Muscle layer of duodenum (tissue), 2 donors: ENCODE data around the gene MOB1A.

Experiments used
- H3K27ac ChIP-seq: one replicate; pipeline ENCODE4 v1.7.0; 2013; ENCODE audit warnings: mild to moderate bottlenecking, low read length
- H3K27me3 ChIP-seq: one replicate; pipeline ENCODE4 v1.7.0; 2013; ENCODE audit warnings: low read depth, mild to moderate bottlenecking, control low read depth, low read length
- H3K36me3 ChIP-seq, 2 donors: one replicate each; pipeline ENCODE4 v1.7.0; 2013; ENCODE audit warnings: low read length in 2 of 2, control low read depth in 1 of 2, mild to moderate bottlenecking in 1 of 2; ENCODE audit not compliant: insufficient read depth in 2 of 2, control insufficient read depth in 1 of 2
- H3K4me1 ChIP-seq, 2 donors: one replicate each; pipeline ENCODE4 v1.7.0; 2013; ENCODE audit warnings: low read length in 2 of 2, mild to moderate bottlenecking in 2 of 2, control low read depth in 1 of 2, moderate library complexity in 1 of 2; ENCODE audit not compliant: insufficient read depth in 2 of 2, control insufficient read depth in 1 of 2
- H3K4me3 ChIP-seq, 2 donors: one replicate each; pipeline ENCODE4 v1.7.0; 2013; ENCODE audit warnings: low read length in 2 of 2, low read depth in 1 of 2, mild to moderate bottlenecking in 1 of 2
- H3K9me3 ChIP-seq, 2 donors: one replicate each; pipeline ENCODE4 v1.7.0; 2013; ENCODE audit warnings: low read length in 2 of 2, control low read depth in 1 of 2, mild to moderate bottlenecking in 1 of 2; ENCODE audit not compliant: control insufficient read depth in 1 of 2
- donor health status: healthy.

Gene MOB1A

DNA sequence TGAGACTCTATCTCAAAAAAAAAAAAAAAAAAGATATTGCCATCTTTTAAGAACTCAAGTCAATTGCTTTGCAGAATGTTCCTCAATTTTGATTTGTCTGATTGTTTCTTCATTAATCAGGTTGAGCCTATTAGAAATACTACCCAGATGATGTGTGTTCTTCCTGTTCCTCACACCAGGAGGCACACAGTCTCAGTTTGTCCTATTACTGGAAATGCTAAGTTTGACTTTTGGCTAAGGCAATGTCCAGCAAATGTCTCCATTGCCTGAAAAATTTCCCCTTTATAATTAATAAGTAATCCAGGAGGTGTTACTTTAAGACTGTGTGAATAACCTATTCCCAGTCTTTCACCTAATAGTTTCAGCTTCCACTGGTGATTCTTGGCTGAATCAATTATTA is 59.3 kb downstream of the MOB1A start:
- H3K36me3 ChIP-seq: no peaks in the 10 kb centered on the region
- no peak overlapping the region for H3K27ac ChIP-seq
- H3K27me3 ChIP-seq: no peaks in the 10 kb centered on the region
- H3K9me3 ChIP-seq: peaks cover 3 to 6% of the 10 kb centered on the region in 2 donors
- peak overlapping the region in 1 of 2 donors; percentile 77 for H3K4me3 ChIP-seq
- no peaks in the 10 kb centered on the region for H3K4me1 ChIP-seq

DNA sequence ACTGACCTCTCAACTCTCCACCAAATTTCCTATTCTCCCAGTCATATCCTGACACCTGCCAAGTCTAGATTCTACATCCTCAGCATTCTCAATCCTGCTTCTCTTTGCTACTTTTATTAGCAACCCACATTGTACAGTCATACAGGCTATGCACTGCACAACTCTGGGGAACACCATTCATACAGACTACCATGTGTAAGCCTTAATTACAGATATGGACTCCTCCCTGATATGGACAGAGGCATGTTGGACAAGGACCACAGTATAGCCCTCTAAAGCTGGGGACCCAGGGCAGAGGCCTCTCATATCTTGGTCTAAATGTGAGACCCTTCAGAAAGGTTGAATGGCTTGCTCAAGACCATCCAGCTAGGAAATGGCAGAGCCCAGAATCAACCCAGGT is 67.3 kb downstream of the MOB1A start:
- Histone ChIP-seq H3K36me3 (no peaks in the 10 kb centered on the region), H3K9me3 (no peaks in the 10 kb centered on the region), H3K27ac (no peak overlapping the region), H3K4me3 (no peak overlapping the region), H3K4me1 (no peaks in the 10 kb centered on the region), H3K27me3 (no peaks in the 10 kb centered on the region)

DNA sequence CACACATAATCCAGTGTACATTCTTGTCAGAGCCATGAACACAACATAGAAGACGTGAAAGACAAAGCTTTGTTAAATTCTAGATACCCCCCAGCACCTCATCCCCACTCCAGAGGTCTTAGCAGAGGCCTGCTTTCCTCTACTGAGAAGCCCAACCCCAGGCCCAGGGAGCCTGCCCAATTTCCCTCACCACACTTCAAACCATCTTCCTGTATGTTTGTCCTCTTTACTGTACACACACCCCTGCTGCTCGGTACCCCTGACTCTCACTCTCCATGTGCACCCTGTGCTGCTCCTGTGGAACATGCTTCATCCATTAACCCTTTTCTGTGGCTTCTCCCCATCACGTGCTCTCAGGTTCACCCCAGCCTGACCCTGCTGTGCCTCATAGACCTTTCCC is 68.1 kb downstream of the MOB1A start:
- H3K9me3 ChIP-seq: no peaks in the 10 kb centered on the region
- no peaks in the 10 kb centered on the region for H3K36me3 ChIP-seq
- H3K27ac ChIP-seq: no peak overlapping the region
- no peaks in the 10 kb centered on the region for H3K27me3 ChIP-seq
- H3K4me3 ChIP-seq: no peak overlapping the region
- no peaks in the 10 kb centered on the region for H3K4me1 ChIP-seq

GRCh38 chr2:74109551-74109950 is 69.1 kb downstream of the MOB1A start:
- no peak overlapping the region for H3K27ac ChIP-seq
- no peaks in the 10 kb centered on the region for H3K27me3 ChIP-seq
- no peaks in the 10 kb centered on the region for H3K36me3 ChIP-seq
- H3K9me3 ChIP-seq: no peaks in the 10 kb centered on the region
- no peak overlapping the region for H3K4me3 ChIP-seq
- H3K4me1 ChIP-seq: no peaks in the 10 kb centered on the region

- Histone ChIP-seq H3K27ac (no peak overlapping the region), H3K9me3 (no peaks in the 10 kb centered on the region), H3K4me3 (no peak overlapping the region)
These were observed 71.6 kb downstream of the MOB1A start for GRCh38 chr2:74107071-74107470.

DNA sequence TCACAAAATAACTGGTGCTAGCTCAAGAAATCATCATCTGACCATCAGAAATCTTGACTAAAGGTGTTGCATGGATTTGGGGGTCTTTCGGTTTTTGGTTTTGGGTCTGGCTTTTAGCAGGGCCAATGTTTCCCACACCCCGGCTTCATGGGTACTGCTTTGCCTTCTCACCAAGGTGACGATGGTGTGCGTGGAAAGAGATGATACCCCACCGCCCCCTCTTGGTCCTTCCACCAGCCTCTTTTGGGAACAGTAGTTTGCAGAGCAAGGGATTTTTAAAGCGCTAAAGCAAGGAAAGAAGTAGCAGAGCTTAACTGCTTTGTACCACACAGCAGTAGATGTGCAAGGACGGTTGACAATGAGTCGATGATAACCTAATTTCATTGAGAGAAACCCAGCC is 73.3 kb downstream of the MOB1A start:
- H3K27ac ChIP-seq: no peak overlapping the region

More at GRCh38 chr2:74107071-74107470, 71.6 kb downstream of the MOB1A start:
- Histone ChIP-seq H3K4me1 (no peaks in the 10 kb centered on the region), H3K27me3 (no peaks in the 10 kb centered on the region), H3K36me3 (peaks cover 0 to 9% of the 10 kb centered on the region in 2 donors)

DNA sequence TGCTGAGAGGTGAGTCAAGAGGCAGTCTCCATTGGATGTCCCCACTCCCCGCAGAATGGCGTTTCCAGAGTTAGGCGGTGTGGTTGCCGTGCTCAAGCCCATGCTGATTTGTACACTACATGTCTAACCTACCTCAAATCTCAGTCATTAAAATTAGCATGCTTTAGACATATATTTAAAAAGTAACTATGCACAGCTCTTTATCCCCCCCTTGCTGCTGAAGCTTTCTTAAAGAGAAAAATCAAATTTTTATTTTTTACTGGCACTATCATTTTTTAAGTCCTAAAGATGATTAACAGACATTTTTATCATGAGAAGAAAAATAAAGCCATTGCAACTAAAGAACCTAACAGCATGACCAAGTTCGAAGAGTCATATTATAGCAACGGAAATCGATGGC is 73.8 kb downstream of the MOB1A start:
- H3K36me3 ChIP-seq: peaks cover 12 to 31% of the 10 kb centered on the region in 2 donors
- no peak overlapping the region for H3K27ac ChIP-seq
- no peaks in the 10 kb centered on the region for H3K27me3 ChIP-seq
- H3K4me3 ChIP-seq: no peak overlapping the region
- no peaks in the 10 kb centered on the region for H3K4me1 ChIP-seq
- no peaks in the 10 kb centered on the region for H3K9me3 ChIP-seq

More for the DNA sequence above, 73.3 kb downstream of the MOB1A start:
- no peaks in the 10 kb centered on the region for H3K27me3 ChIP-seq
- H3K4me1 ChIP-seq: no peaks in the 10 kb centered on the region
- H3K36me3 ChIP-seq: peaks cover 8 to 25% of the 10 kb centered on the region in 2 donors
- H3K9me3 ChIP-seq: no peaks in the 10 kb centered on the region
- H3K4me3 ChIP-seq: no peak overlapping the region

- H3K4me1 ChIP-seq: no peaks in the 10 kb centered on the region
- H3K4me3 ChIP-seq: no peak overlapping the region
- H3K27ac ChIP-seq: no peak overlapping the region
- H3K36me3 ChIP-seq: peaks cover 19 to 40% of the 10 kb centered on the region in 2 donors
- no peaks in the 10 kb centered on the region for H3K27me3 ChIP-seq
- H3K9me3 ChIP-seq: no peaks in the 10 kb centered on the region
These were observed 74.9 kb downstream of the MOB1A start for GRCh38 chr2:74103763-74104162.
